K562 (cell line): ENCODE data around the gene CHRM4. TPM values are rescaled to one million over a fixed set of nuclear protein-coding genes. Genes with fewer than 3 reads are reported as not detected.
A peak's percentile ranks its signal among the peaks of the same experiment; 100 is the strongest.

Experiments used
- ESRRA ChIP-seq: fragments of 450-650 bp; IDR thresholded peaks from 2 replicates; pipeline ENCODE4 v1.6.1; 2014; ENCODE audit warnings: low read depth, mild to moderate bottlenecking, moderate library complexity, borderline replicate concordance
- FOXJ2 ChIP-seq: fragments of 200-800 bp; sonication (Bioruptor generic); IDR thresholded peaks from 2 replicates; pipeline ENCODE4 v1.6.1; 2016; ENCODE audit warnings: missing genetic modification characterization, missing compliant biosample characterization
- FOXP1 ChIP-seq: sonication (generic); formaldehyde crosslinking; IDR thresholded peaks from 2 replicates; pipeline ENCODE4 v1.8.0; 2022; ENCODE audit warnings: mild to moderate bottlenecking, missing genetic modification reagents
- GTF2A2 ChIP-seq: IDR thresholded peaks from 2 replicates; pipeline ENCODE4 v1.6.1; 2016; ENCODE audit warnings: mild to moderate bottlenecking, missing genetic modification characterization, missing compliant biosample characterization
- GTF2E2 ChIP-seq: fragments of 200-800 bp; sonication (Bioruptor generic); IDR thresholded peaks from 2 replicates; pipeline ENCODE4 v1.6.1; 2016; ENCODE audit warnings: missing genetic modification characterization, missing compliant biosample characterization
- HIVEP1 ChIP-seq: fragments of 250-450 bp; sonication (Bioruptor Pico); IDR thresholded peaks from 2 replicates; pipeline ENCODE4 v1.4.0; 2020; ENCODE audit warnings: mild to moderate bottlenecking
- HNRNPLL ChIP-seq: fragments of 200-400 bp; formaldehyde crosslinking; IDR thresholded peaks from 2 replicates; pipeline ENCODE4 v1.6.1; 2017; ENCODE audit warnings: low read length, low read depth, mild to moderate bottlenecking; ENCODE audit not compliant: poor library complexity, severe bottlenecking
- JUN ChIP-seq, 2 experiments: sonication (generic) in 1 of 2; formaldehyde crosslinking in 1 of 2; IDR thresholded peaks; 2 replicates each; pipeline versions ENCODE4 v1.6.1 to v1.8.0; 2012 to 2022; ENCODE audit warnings: borderline replicate concordance in 2 of 2, mild to moderate bottlenecking in 2 of 2, improper control_type of control experiment in 1 of 2, low read depth in 1 of 2, low read length in 1 of 2, missing genetic modification reagents in 1 of 2
- KDM1A ChIP-seq, 2 experiments: fragments of 450-650 bp; IDR thresholded peaks; 2 replicates each; pipeline ENCODE4 v1.6.1; 2016; ENCODE audit warnings: mild to moderate bottlenecking in 2 of 2
- LCOR ChIP-seq: sonication (generic); formaldehyde crosslinking; IDR thresholded peaks from 2 replicates; pipeline ENCODE4 v1.8.0; 2022; ENCODE audit warnings: mild to moderate bottlenecking, missing genetic modification reagents
- MEIS2 ChIP-seq: fragments of 450-650 bp; IDR thresholded peaks from 2 replicates; pipeline ENCODE4 v1.6.1; 2014; ENCODE audit warnings: mild to moderate bottlenecking; ENCODE audit not compliant: partially characterized antibody
- MTA1 ChIP-seq: fragments of 450-650 bp; IDR thresholded peaks from 2 replicates; pipeline ENCODE4 v1.6.1; 2017; ENCODE audit warnings: borderline replicate concordance
- NCOA6 ChIP-seq: fragments of 450-650 bp; IDR thresholded peaks from 2 replicates; pipeline ENCODE4 v1.6.1; 2017; ENCODE audit warnings: mild to moderate bottlenecking
- NFIC ChIP-seq: fragments of 450-650 bp; IDR thresholded peaks from 2 replicates; pipeline ENCODE4 v1.6.1; 2017; ENCODE audit warnings: mild to moderate bottlenecking, inconsistent platforms
- RCOR1 ChIP-seq, 2 experiments: IDR thresholded peaks; 2 replicates each; pipeline ENCODE4 v1.6.1; 2012; ENCODE audit warnings: low read depth in 2 of 2, low read length in 2 of 2, borderline replicate concordance in 1 of 2, improper control_type of control experiment in 1 of 2
- RFX5 ChIP-seq: IDR thresholded peaks from 2 replicates; pipeline ENCODE4 v1.6.1; 2011; ENCODE audit warnings: low read depth, mild to moderate bottlenecking, improper control_type of control experiment, low read length
- SIN3A ChIP-seq, 2 experiments: fragments of 150-350 bp in 1 of 2; IDR thresholded peaks; 2 replicates each; pipeline ENCODE4 v1.6.1; 2011 to 2016; ENCODE audit warnings: borderline replicate concordance in 2 of 2, low read depth in 2 of 2, low read length in 2 of 2, mild to moderate bottlenecking in 2 of 2, moderate library complexity in 2 of 2; ENCODE audit not compliant: control insufficient read depth in 1 of 2
- TCFL5 ChIP-seq: fragments of 250-450 bp; sonication (Bioruptor Pico); conservative IDR thresholded peaks from 2 replicates; pipeline ENCODE4 v1.6.1; 2021; ENCODE audit warnings: mild to moderate bottlenecking, moderate library complexity, matching md5 sums
- WHSC1 ChIP-seq: IDR thresholded peaks from one replicate; pipeline ENCODE4 v1.6.1; 2012; ENCODE audit warnings: low read length, control low read depth, inconsistent platforms
- ZNF175 ChIP-seq: fragments of 200-800 bp; sonication (Bioruptor generic); IDR thresholded peaks from 2 replicates; pipeline ENCODE4 v1.6.1; 2016; ENCODE audit warnings: low read depth, mild to moderate bottlenecking, missing genetic modification characterization, missing compliant biosample characterization
- ZNF316 ChIP-seq: fragments of 450-650 bp; IDR thresholded peaks from 2 replicates; pipeline ENCODE4 v1.6.1; 2016
- polyA plus RNA-seq, 8 experiments: library from polyadenylated mRNA; depleted of rRNA in 4 of 8; stranded (reverse) in 5 of 8; unstranded in 3 of 8; fragments of >200 nt; fragmentation: Nextera tagmentation in 2 of 8; fragmentation: Illumina TruSeq in 1 of 8; extraction: Ambion mirVana in 2 of 8; extraction: Trizol in 1 of 8; gene quantifications; 2 replicates each; pipeline versions ENCODE4 v1.2.1 to v1.2.3, GENCODE V29; 2011 to 2014; ENCODE audit warnings: inconsistent platforms in 1 of 8, missing spikeins in 1 of 8
- total RNA-seq, 7 experiments: library from RNA; depleted of rRNA in 6 of 7; stranded (reverse); fragments of >200 nt in 6 of 7; fragmentation: Illumina TruSeq in 2 of 7; extraction: Trizol in 2 of 7; gene quantifications; 2 replicates each; pipeline versions ENCODE4 v1.2.1 to v1.2.3, GENCODE V29; 2011 to 2021; ENCODE audit warnings: low replicate concordance in 1 of 7
- TF ChIP-seq, protein P1 (sequence below), 2 experiments: fragments of 450-650 bp; conservative IDR thresholded peaks; 2 replicates each; pipeline ENCODE4 v1.6.1; 2017; ENCODE audit warnings: mild to moderate bottlenecking in 2 of 2, moderate library complexity in 2 of 2
- TF ChIP-seq, protein P2 (sequence below): fragments of 450-650 bp; IDR thresholded peaks from 2 replicates; pipeline ENCODE4 v1.6.1; 2016; ENCODE audit warnings: mild to moderate bottlenecking
- TF ChIP-seq, protein P3 (sequence below): fragments of 200-800 bp; sonication (Bioruptor generic); IDR thresholded peaks from 2 replicates; pipeline ENCODE4 v1.6.1; 2017; ENCODE audit warnings: missing genetic modification characterization, missing compliant biosample characterization

CHRM4 gene
- total and polyA plus RNA-seq, 9 of the 15 experiments (the other 6 are each of a cell fraction or from before 2014, with no cell fraction given): 0.22 to 1.3 (median 0.40) TPM; not detected in 2

DNA sequence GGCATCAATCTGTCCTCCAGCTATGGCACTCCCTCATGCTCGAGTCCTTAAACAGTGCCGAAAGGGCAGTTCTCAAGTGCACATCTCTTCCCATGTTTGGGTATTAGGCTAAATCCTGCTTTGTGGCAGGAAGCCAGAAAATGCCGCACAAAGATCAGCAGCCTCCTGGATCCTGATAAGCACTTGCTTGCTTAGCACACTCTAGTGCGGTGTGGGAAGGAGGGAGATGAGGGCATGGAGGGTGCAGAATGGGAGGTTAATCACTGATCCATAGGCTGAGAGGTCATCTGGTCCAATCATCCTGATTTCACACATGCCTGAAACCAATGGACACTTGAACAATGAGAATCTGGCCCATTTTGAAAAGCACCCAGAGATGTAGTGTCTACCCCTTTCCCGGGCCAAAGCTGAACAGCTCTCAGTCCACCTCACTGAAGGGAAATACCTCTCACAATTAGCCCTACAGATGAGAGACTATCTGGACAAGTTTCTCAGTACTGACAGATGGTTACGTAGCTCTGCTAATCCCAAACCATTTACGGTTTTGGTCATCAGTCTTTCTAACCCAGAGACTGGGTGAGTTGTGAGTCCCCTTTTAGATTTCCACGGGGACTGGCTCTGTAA lies 29.8 kb upstream of the CHRM4 start (continued):
- TF ChIP-seq, protein P1, sequence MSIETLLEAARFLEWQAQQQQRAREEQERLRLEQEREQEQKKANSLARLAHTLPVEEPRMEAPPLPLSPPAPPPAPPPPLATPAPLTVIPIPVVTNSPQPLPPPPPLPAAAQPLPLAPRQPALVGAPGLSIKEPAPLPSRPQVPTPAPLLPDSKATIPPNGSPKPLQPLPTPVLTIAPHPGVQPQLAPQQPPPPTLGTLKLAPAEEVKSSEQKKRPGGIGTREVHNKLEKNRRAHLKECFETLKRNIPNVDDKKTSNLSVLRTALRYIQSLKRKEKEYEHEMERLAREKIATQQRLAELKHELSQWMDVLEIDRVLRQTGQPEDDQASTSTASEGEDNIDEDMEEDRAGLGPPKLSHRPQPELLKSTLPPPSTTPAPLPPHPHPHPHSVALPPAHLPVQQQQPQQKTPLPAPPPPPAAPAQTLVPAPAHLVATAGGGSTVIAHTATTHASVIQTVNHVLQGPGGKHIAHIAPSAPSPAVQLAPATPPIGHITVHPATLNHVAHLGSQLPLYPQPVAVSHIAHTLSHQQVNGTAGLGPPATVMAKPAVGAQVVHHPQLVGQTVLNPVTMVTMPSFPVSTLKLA (conservative IDR thresholded peaks at IDR 0.05): no peak
- TF ChIP-seq MEIS2 (peak; percentile 16), LCOR (no peak), GTF2A2 (tag) (no peak), HIVEP1 (CRISPR knock-in tag) (no peak), TCFL5 (no peak), HNRNPLL (no peak), NCOA6 (no peak), NFIC (peak; percentile 93), RCOR1 (IDR thresholded peaks at IDR 0.05; ENCODE audit: borderline replicate concordance in 1 of 2, low read depth in 2 of 2, low read length in 2 of 2) (peak in 1 of 2 experiments; percentile 86; a peak in 2 of 4 replicates), MTA1 (0 out of 2 replicates have a peak, but pooled peaks have one; percentile 19), GTF2E2 (no peak), WHSC1 (no peak), FOXJ2 (tag) (0 out of 2 replicates have a peak, but pooled peaks have one; percentile 33), RFX5 (no peak), KDM1A (IDR thresholded peaks at IDR 0.05) (peak; percentile 43 to 55; a peak in 3 of 4 replicates), JUN (IDR thresholded peaks at IDR 0.05; ENCODE audit: borderline replicate concordance, low read depth, low read length) (no peak), JUN (CRISPR knock-in tag; IDR thresholded peaks at IDR 0.05; ENCODE audit: borderline replicate concordance) (no peak), ZNF316 (no peak), SIN3A (IDR thresholded peaks at IDR 0.05; ENCODE audit: borderline replicate concordance in 2 of 2, control insufficient read depth in 1 of 2, low read depth in 2 of 2, low read length in 2 of 2) (no peak), ESRRA (peak; percentile 34; the same call in 1 of the 2 replicates), ZNF175 (no peak), FOXP1 (CRISPR knock-in tag) (no peak)
- TF ChIP-seq, protein P2, sequence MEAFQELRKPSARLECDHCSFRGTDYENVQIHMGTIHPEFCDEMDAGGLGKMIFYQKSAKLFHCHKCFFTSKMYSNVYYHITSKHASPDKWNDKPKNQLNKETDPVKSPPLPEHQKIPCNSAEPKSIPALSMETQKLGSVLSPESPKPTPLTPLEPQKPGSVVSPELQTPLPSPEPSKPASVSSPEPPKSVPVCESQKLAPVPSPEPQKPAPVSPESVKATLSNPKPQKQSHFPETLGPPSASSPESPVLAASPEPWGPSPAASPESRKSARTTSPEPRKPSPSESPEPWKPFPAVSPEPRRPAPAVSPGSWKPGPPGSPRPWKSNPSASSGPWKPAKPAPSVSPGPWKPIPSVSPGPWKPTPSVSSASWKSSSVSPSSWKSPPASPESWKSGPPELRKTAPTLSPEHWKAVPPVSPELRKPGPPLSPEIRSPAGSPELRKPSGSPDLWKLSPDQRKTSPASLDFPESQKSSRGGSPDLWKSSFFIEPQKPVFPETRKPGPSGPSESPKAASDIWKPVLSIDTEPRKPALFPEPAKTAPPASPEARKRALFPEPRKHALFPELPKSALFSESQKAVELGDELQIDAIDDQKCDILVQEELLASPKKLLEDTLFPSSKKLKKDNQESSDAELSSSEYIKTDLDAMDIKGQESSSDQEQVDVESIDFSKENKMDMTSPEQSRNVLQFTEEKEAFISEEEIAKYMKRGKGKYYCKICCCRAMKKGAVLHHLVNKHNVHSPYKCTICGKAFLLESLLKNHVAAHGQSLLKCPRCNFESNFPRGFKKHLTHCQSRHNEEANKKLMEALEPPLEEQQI: no peak
- TF ChIP-seq, protein P3, sequence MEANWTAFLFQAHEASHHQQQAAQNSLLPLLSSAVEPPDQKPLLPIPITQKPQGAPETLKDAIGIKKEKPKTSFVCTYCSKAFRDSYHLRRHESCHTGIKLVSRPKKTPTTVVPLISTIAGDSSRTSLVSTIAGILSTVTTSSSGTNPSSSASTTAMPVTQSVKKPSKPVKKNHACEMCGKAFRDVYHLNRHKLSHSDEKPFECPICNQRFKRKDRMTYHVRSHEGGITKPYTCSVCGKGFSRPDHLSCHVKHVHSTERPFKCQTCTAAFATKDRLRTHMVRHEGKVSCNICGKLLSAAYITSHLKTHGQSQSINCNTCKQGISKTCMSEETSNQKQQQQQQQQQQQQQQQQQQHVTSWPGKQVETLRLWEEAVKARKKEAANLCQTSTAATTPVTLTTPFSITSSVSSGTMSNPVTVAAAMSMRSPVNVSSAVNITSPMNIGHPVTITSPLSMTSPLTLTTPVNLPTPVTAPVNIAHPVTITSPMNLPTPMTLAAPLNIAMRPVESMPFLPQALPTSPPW (CRISPR knock-in tag): no peak
